Stimulated activated CD4-positive, alpha-beta T cell treated with anti-CD3 and anti-CD28 coated beads, Interleukin-15, amount 100 ng/mL, for 1 hour (primary cell): Measurements from ENCODE around the gene HS3ST6.
"Not testable (repeated sequence)": the region's sequence is repeated elsewhere in the genome, so short reads cannot be mapped to it uniquely, and the experiment has no call there.

Experiments
- DNase-seq, 2 donors: peaks; one replicate each; pipeline ENCODE4 v3.0.0-alpha.2; 2020; ENCODE audit warnings: low read depth in 1 of 2, low spot score in 1 of 2

The HS3ST6 gene

GRCh38 chr16:1946495-1947368, 28.5 kb upstream of the HS3ST6 start:
- no peak for DNase-seq

GRCh38 chr16:1945559-1946391, 27.6 kb upstream of the HS3ST6 start:
- no peak for DNase-seq

- DNase-seq: no peak
Measured at GRCh38 chr16:1944612-1945199, 26.5 kb upstream of the HS3ST6 start.

GRCh38 chr16:1942810-1943726, 24.9 kb upstream of the HS3ST6 start, which contains the start of gene MSRB1:
Gene MSRB1 (minus strand): TSS chr16:1943199. CDS start chr16:1943156, 43 bp downstream.
- DNase-seq: peak; percentile 98

GRCh38 chr16:1942047-1942809, 24.0 kb upstream of the HS3ST6 start:
- DNase-seq: no peak

- DNase-seq: no peak
Measured at GRCh38 chr16:1941162-1942046, 23.2 kb upstream of the HS3ST6 start.

GRCh38 chr16:1940273-1941161, 22.3 kb upstream of the HS3ST6 start:
- DNase-seq: no peak

- DNase-seq: not testable (repeated sequence)
Measured at GRCh38 chr16:1939833-1940232, 21.6 kb upstream of the HS3ST6 start.

- DNase-seq: no peak
Measured at GRCh38 chr16:1938910-1939309, 20.7 kb upstream of the HS3ST6 start.

GRCh38 chr16:1938316-1938715, 20.1 kb upstream of the HS3ST6 start:
- no peak for DNase-seq

GRCh38 chr16:1936945-1937479, 18.8 kb upstream of the HS3ST6 start:
- DNase-seq: no peak

GRCh38 chr16:1933097-1933661, 15.0 kb upstream of the HS3ST6 start:
- no peak for DNase-seq

GRCh38 chr16:1932050-1933028, 14.1 kb upstream of the HS3ST6 start:
- DNase-seq: no peak

GRCh38 chr16:1930338-1930720, 12.1 kb upstream of the HS3ST6 start:
- no peak for DNase-seq

GRCh38 chr16:1929578-1930337, 11.5 kb upstream of the HS3ST6 start:
- DNase-seq: peak; percentile 90 to 94
